SHP77 (cell line): Measurements from ENCODE around the gene ZNF397.
A peak's percentile ranks its signal among the peaks of the same experiment; 100 is the strongest.
"Not testable (repeated sequence)": the region's sequence is repeated elsewhere in the genome, so short reads cannot be mapped to it uniquely, and the experiment has no call there.

Source experiments
- DNase-seq, 2 experiments: peaks; one replicate each; lab custom pipeline; 2025; lab: John Stamatoyannopoulos, UW

ZNF397 gene

GRCh38 chr18:35240664-35241447, at the start of gene ZNF397:
TSS of gene ZNF397 (plus strand) at chr18:35241034. CDS start at chr18:35242471, 1,437 bp downstream.
- peak; percentile 97 for DNase-seq

DNA sequence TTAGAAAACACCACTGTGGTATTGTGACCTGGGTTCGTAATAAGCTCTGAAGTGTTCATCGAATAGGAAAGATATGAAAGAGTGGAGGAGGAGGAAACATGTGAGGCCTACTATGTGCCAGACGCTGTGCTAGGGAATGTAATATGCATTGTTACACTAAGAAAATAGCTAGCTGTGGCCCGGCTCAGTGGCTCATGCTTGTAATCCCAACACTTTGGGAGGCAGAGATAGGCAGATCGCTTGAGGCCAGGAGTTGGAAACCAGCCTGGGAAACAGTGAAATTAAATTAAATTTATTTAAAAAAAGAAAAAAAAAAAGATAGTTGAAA, 49.2 kb upstream of the ZNF397 start:
- DNase-seq, result no peak

DNA sequence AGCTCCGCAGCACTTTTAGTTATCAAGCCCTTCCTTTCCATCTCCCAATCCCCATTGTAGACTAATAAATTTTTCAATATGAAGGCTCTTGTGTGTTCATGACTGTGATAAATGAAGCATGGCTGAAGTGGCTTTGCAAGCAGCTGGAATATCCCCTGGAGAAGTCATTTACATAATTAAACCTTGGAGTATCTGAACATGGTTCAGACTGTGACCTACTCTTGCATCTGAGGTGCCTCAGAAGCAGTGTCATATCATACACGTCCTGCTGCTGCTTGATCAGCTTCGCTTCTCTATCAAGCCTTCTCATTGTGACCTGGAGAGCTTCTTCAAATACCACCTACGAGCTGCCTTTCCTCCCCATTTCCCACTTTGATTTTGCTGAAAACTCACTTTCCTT, 48.4 kb upstream of the ZNF397 start:
- peak; percentile 30 to 46 for DNase-seq

DNA sequence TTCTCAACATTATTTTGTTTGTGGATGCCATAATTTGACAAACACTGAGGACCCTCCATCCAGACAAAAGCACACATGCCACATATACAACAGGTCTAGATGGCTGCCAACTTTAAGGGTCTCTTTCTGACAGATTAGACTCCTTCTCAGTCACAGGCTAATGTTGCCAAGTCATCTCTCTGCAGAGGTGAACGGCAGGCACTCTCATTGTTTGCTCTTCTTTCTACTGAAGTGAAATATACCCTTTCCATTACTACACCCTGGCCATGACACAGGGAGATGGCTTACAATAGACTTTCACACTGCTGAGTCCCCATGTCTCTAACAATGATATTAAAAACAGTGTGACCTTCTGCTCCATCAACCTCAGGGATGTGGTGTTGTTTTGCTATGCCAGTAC, 47.5 kb upstream of the ZNF397 start:
- DNase-seq, result peak; percentile 28 to 66

GRCh38 chr18:35197296-35197695, 43.5 kb upstream of the ZNF397 start:
- no peak for DNase-seq

DNA sequence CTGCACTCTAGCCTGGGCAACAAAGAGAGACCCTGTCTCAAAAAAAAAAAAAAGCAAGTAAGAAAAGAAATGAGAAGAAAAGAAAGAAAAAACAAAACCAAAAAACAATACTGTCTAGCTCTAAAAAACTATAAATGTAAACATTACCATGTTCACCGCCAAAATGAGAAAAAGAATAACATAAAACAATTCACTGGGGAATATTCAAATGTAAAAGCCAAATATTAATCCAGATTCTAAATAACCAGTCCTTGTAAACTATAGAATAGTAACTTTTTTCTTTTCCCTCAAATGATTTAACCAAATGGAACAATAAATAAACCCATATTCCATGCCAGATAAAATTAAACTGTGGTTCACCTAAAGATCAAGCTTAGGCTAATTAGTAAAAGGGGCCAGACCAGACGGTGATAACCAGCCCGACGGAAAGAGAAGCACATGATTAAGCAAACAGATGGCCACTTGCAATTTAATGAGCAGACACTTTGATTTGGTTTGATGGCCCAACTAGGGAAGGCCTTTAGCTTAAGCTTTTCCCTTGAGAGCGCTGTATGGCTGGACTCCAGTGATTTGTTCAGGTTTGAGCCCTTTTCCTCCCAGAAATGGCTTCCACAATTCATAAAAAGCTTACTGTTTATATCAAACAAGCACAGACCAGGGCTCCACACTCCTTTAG, 39.4 kb upstream of the ZNF397 start:
- DNase-seq, result no peak

GRCh38 chr18:35203067-35203466, 37.8 kb upstream of the ZNF397 start:
- DNase-seq, result no peak

GRCh38 chr18:35205199-35205712, 35.6 kb upstream of the ZNF397 start:
- no peak for DNase-seq

DNA sequence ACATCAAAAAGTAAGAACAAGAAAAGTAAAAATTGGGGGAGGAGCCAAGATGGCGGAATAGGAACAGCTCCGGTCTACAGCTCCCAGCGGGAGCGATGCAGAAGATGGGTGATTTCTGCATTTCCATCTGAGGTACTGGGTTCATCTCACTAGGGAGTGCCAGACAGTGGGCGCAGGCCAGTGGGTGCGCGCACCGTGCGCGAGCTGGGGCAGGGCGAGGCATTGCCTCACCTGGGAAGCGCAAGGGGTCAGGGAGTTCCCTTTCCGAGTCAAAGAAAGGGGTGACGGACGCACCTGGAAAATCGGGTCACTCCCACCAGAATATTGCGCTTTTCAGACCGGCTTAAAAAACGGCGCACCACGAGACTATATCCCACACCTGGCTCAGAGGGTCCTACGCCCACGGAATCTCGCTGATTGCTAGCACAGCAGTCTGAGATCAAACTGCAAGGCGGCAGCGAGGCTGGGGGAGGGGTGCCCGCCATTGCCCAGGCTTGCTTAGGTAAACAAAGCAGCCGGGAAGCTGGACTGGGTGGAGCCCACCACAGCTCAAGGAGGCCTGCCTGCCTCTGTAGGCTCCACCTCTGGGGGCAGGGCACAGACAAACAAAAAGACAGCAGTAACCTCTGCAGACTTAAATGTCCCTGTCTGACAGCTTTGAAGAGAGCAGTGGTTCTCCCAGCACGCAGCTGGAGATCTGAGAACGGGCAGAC, 34.9 kb upstream of the ZNF397 start:
- DNase-seq, result not testable (repeated sequence)

- peak in 1 of 2 experiments; percentile 6 for DNase-seq
Measured at GRCh38 chr18:35215026-35215425, 25.8 kb upstream of the ZNF397 start.

DNA sequence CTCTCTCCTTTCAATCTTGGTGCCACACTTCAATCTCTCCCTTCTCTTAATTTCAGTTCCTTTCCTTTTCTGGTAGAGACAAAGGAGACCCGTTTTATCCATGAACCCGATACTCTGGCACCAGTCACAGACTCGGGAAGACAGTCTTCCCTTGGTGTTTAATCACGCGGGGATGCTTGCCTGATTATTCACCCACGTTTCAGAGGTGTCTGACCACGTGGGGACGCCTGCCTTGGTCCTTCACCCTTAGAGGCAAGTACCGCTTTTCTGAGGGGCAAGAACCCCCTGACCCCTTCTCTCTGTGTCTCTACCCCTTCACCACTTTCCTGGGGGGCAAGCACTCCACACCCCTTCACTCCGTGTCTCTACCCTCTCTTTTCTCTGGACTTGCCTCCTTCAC, 24.2 kb upstream of the ZNF397 start:
- DNase-seq, result not testable (repeated sequence)

DNA sequence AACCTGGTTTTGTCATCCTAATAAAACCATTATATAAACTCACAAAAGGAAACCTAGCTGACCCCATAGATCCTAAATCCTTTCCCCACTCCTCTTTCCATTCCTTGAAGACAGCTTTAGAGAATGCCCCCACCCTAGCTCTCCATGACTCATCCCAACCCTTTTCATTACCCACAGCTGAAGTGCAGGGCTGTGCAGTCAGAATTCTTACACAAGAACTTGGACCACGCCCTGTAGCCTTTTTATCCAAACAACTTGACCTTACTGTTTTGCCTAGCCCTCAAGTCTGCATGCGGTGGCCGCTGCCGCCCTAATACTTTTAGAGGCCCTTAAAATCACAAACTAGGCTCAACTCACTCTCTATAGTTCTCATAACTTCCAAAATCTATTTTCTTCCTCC, 21.5 kb upstream of the ZNF397 start:
- not testable (repeated sequence) for DNase-seq

- no peak for DNase-seq
Measured at GRCh38 chr18:35220424-35220823, 20.4 kb upstream of the ZNF397 start.

DNA sequence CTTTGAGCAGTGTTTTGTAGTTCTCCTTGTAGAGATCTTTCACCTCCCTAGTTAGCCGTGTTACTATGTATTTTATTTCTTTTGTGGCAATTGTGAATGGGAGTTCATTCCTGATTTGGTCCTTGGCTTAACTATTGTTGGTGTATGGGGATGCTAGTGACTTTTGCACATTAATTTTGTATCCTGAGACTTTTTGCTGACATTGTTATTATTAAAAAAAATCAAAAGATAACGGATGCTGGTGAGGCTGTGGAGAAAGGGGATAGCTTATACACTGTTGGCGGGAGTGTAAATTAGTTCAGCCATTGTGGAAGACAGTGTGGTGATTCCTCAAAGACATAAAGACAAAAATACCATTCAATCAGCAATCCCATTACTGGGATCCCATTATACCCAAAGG, 17.0 kb upstream of the ZNF397 start:
- no peak for DNase-seq

GRCh38 chr18:35227254-35227653, 13.6 kb upstream of the ZNF397 start:
- DNase-seq, result no peak

- peak; percentile 78 to 87 for DNase-seq
Measured at GRCh38 chr18:35231052-35231451, 9.8 kb upstream of the ZNF397 start.

GRCh38 chr18:35236571-35237363, 4.1 kb upstream of the ZNF397 start:
- DNase-seq, result no peak

DNA sequence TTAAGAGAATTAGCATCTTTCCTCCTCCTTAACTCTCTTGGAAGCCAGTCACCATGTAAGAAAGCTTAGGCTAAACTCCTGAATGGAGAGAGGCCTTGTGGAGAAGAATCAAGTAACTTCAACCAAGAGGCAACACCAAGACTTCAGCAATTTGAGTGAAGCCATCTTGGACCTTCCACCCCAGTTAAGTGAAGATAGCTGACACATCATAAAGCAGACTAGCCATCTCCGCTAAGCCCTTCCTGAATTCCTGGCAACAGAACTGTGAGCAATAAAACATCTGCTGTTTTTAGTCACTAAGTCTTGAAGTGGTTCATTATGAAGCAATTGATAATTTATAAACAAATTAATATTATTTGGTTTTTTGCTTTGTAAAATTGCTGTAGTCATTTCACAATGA, 1.5 kb upstream of the ZNF397 start:
- DNase-seq, result peak in 1 of 2 experiments; percentile 1

DNA sequence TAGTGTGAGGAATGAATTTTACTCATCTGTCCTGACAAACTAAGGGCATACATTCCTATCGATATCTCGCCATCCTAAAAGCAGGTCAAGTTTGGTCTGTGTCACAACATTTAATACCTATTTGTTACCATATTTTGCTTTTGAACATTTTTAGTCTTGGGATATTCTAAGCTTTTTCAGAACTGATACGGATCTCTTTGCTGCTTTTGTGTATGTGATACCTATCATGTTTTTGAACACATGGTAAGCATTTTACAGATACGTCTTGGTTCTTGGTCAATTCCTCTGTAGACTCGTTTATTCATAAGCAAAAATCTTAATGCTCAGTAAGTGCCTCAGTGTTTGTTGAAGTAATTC, 592 bp downstream of the ZNF397 start:
- no peak for DNase-seq

- no peak for DNase-seq
Measured at GRCh38 chr18:35242426-35242825, 1.6 kb downstream of the ZNF397 start.

DNA sequence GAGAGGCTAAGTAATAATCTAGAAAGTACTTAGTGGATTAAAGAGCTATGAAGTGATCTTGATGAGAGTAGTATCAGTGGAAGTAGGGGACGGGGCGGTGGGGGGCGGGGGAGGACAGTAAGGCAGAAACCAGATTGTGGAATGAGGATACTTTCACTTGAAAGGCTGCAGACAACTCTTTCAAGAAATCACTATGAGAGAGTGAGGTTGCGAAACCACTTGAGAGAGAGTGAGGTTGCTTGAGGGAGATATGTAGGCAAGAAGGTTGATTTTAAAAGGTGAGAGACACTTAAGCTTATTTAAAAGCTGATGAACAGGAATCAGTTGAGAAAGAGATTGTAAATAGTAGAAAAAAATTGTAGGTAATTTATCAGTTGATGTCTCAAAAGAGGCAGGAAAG, 3.8 kb downstream of the ZNF397 start:
- no peak for DNase-seq

DNA sequence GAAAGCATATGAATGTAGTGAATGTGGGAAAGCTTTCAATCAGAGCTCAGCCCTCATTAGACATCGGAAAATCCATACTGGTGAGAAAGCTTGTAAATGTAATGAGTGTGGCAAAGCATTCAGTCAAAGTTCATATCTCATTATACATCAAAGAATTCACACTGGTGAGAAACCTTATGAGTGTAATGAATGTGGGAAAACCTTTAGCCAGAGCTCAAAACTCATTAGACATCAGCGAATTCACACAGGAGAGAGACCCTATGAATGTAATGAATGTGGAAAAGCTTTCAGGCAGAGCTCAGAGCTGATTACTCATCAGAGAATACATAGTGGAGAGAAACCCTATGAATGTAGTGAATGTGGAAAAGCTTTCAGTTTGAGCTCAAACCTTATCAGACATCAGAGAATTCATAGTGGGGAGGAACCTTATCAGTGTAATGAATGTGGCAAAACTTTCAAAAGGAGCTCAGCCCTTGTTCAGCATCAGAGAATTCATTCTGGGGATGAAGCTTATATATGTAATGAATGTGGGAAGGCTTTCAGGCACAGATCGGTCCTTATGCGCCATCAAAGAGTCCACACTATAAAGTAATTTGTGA, 5.0 kb downstream of the ZNF397 start:
- DNase-seq, result no peak
